K562 (cell line): ENCODE data around the gene FANK1.

ENCODE experiments used
- BRF2 ChIP-seq: IDR thresholded peaks from 3 replicates; pipeline ENCODE4 v1.6.1; 2011; ENCODE audit warnings: borderline replicate concordance, mild to moderate bottlenecking; ENCODE audit not compliant: insufficient read length, insufficient read depth
- NONO ChIP-seq, 2 experiments: fragments of 200-400 bp in 1 of 2; fragments of 450-650 bp in 1 of 2; formaldehyde crosslinking in 1 of 2; IDR thresholded peaks; 2 replicates each; pipeline ENCODE4 v1.6.1; 2017; ENCODE audit warnings: low read depth in 2 of 2, mild to moderate bottlenecking in 2 of 2, moderate library complexity in 2 of 2, low read length in 1 of 2
- THAP12 ChIP-seq: fragments of 250-450 bp; sonication (Bioruptor Pico); IDR thresholded peaks from 2 replicates; pipeline ENCODE4 v1.9.0; 2021; ENCODE audit warnings: mild to moderate bottlenecking, inconsistent platforms

GRCh38 chr10:126004752-126005151, 108.4 kb downstream of the FANK1 start:
- TF ChIP-seq THAP12 (CRISPR knock-in tag), result no peak
- TF ChIP-seq NONO (IDR thresholded peaks at IDR 0.05; ENCODE audit: low read depth in 2 of 2, low read length in 1 of 2), result no peak
- TF ChIP-seq BRF2, result no peak
